ENCODE measurements around the gene MMP12.

The MMP12 gene

DNA sequence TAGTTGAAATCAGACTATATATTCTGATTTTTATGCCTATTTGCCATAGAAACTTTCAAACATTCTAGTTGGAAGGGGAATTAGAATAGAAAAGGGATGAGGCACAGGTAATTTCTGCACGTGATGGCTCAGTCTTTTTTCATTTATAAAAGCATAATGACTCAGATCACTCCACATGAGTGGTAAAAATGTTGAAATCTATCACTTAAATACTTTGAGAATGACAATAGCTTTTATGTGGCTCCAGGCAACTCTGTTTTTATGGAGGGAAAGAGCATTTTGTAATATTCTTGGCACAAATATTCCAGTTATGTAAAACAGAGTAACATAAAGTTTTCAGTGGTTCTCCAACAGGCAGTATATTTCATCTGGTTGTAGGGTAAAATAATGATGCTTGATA lies 25.5 kb downstream of the MMP12 start:
- no peak for DNase-seq

DNA sequence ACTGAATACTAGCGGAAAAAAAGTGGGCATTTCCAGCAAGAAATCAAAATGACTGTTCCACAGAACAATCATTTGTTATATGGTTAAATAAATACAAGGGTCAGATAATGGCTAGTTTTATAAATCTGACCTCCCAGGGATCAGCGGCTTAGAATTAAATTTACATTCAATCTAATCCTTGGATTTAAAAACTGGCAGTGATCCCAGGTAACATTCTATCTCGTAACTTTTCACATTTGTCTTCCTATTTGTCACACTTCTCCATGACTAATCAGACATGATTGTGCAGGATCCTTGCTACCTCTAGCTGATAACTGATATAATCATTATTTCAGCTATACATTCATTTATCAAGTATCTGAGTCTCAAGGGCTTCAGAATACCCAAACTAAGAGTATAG lies 28.5 kb downstream of the MMP12 start:
- no peak for DNase-seq

DNA sequence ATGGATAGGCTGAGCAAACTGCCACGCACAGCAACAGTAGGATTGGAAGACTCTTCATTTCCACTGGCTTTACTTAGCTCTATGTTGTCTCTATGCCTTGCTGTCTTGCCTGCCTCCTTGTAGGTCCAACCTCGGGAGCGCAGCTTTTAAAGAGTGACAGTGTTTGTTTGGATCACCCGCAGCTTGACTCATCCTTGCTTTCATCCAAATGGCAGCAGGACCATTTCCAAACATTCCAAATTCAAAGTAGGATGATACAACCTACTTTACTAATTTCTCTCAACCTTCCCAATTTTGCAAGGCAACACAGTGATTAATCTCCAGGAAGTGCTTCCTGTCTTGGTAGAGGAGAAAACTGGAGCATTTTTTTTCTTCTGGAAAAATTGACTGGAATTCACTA lies 31.3 kb downstream of the MMP12 start, which contains the start of gene MMP3:
MMP3 (minus strand) TSS at position 121 of the 400 bp plus-strand sequence; CDS start at position 58, 63 bp downstream.
- no peak for DNase-seq

DNA sequence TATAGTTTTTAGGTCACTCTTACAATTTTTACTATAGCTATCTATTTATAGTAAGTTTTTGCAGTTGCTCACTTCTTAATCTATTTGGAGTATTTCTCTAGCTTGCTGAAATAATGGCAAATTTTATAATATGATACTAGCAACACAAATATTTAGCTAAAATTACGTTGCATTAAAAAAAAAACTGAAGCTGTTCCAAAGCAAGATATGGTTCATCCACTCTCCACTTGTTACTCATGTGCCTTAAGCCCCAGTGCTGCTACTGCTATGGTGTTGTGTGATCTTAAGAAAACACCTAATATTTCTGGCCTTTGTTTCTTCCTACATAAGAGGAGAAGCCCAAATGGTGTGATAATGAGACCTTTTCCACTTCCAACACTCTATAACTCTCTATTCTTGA lies 31.9 kb downstream of the MMP12 start:
- DNase-seq = no peak

DNA sequence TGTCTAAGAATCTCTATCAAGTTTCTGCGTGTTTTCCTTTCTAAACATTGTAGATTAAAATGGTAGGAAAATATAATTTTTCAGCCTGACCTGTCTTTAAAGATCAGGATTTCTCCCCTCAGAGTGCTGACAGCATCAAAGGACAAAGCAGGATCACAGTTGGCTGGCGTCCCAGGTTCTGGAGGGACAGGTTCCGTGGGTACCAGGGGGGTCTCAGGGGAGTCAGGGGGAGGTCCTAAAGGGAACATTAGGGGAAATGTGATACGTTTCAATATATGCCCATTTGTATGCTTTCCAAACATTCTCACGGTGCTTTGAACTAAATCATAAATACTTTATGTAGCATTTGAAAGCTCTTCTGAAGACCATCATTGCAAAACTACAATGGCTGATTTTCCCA lies 34.8 kb downstream of the MMP12 start:
- no peak for DNase-seq

DNA sequence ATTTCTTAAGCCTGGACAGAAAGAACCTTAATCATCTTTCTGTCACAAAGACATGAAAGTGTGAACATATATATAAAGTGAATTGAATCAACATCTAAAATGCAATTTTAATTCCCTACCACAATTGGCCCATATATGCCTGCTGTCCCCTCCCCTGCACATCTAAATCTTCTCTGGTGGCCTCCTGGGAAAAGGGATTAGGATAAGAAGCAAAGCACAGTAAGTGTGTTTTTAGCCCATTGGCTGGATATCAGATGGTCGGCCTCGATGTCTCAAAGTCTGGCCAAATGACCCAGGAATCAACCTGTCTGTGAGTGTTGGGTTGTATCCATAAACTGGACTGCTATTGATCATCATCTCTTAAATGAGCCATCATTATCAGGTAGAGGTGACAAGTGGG lies 37.1 kb downstream of the MMP12 start:
- no peak for DNase-seq

DNA sequence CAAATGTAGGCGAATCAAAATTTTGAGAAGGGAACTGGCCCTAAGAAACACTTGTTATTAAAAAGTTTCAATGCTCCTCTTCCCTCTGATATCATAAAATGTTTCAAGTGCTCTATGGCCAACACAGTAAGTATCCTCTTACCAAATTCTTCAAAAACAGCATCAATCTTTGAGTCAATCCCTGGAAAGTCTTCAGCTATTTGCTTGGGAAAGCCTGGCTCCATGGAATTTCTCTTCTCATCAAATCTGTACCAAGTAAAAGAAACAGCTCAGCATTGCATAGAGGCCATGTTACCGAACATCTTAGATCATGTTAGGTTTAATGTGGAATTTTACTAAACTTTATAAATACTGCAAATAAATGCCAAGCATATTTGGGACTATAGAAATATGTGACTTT lies 37.6 kb downstream of the MMP12 start:
- DNase-seq = no peak

DNA sequence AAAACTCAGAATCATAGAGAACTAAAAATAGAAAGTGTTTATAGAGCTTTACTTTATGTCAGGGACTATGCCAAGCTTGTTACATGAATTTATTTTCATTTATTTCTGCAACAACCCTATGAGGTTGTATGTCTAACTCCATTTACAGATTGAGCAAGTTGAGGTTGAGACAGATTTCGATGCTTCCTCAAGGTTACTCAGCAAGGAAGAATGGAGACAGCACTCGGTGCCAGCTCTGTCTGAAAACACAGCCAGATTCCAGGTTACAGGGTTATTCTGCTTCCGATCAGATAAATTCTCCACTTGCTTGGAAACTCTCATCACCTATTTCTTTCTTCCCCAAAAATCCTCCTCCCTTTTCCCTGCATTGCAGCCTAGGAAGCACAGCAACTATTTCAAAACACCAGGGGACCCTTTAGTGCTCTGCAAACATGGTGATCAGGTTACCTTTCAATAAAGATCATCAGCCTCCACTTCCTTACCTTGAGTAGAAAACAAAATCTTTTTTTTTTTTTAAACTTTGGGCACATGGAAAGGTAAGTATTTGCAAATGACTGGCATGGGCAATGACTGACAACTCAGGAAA lies 38.4 kb downstream of the MMP12 start:
- DNase-seq = no peak

DNA sequence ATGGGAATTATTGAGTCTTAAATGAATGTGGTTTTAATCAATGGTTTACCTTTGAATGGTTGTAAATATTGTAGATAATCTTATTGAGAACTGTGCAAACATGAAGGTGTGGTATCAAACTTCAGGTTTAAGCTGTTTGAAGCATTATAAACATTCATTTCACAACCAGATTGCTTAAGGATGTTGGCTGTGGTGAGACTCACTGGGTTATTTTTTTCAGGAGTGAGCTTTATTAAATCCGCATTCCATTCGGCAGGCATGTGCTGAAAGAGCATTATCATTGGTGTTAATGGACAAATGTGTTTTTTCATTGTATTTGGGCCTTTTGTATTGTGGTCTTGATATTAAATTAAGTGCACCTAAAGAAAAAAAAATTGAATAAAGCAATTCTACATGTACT lies 41.1 kb downstream of the MMP12 start:
- DNase-seq = no peak

DNA sequence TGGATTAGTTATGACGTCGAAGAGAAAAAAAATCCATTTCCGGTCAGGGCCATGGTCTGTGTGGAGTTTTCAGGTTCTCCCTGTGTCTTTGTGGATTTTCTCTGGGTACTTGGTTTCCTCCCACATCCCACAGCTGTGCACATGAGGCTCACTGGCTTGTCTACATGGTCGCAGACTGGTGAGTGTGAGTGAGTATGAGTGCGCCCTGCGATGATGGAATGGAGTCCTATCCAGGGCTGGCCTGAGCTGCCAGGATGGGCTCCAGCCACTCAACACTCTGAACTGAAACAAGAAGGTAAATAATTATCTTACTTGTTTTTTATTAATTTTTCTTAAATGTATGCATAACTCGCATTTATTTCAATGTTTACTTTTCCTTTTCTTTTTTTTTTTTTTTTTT lies 42.2 kb downstream of the MMP12 start:
- DNase-seq = no peak

DNA sequence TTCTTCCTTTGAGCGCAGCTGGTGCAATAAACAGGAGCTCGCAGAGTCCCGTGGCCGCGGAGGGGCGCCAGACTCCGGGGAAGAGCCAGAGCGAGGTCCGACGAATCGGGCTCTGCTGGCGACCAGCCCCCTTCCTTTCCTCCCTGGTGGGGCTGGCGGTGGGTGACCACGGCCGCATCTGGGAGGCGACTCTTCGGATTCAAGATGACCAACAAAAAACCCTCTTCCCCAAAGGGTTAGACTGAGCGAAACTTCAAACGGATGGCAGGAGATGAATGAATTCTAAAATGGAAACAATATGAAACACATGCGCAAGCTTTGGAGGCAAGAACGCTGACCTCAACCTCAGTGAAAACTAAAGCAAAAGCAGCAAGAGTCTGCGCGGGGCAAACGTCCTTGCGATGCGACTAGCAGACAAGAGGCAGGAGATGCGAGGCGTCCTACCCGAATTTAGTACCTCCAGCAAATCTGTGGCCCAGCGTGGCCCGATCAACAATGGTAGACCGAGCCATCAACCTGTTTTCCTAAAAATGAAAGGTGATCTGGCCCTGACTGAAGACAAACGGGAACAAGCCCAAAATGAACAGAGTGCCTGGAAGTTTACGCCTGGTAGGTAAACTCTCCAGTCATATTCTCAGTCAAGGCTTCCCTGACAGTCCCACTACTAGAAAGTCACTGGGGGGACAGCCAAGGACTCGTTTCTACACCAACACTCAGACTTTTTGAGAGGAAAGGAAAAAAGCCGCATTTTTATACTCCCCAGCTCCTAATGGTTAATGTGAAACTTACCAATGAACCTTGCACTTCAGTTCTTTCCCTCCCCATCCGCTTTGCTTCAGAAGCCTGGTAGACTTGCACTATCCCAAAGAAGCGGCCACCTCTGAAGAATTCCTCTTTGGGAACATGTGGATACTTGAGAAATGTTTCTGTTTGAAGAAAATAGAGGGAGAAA lies 43.0 kb downstream of the MMP12 start:
- no peak for DNase-seq

DNA sequence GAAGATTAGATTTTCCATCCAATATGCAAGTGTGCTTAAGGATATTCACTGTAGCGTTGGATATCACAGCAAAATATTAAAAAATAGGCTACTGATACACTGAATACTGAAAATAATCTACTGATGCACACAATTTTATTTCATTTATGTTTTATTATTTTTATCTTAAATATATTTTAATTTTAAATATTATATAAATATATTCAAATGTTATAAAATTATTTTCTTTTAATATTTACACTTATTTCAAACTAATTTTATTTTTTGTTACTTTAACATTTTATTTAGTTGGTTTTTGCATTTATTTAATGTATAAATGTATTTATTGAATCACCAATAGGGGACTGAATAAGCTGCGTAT lies 43.7 kb downstream of the MMP12 start:
- DNase-seq = no peak

DNA sequence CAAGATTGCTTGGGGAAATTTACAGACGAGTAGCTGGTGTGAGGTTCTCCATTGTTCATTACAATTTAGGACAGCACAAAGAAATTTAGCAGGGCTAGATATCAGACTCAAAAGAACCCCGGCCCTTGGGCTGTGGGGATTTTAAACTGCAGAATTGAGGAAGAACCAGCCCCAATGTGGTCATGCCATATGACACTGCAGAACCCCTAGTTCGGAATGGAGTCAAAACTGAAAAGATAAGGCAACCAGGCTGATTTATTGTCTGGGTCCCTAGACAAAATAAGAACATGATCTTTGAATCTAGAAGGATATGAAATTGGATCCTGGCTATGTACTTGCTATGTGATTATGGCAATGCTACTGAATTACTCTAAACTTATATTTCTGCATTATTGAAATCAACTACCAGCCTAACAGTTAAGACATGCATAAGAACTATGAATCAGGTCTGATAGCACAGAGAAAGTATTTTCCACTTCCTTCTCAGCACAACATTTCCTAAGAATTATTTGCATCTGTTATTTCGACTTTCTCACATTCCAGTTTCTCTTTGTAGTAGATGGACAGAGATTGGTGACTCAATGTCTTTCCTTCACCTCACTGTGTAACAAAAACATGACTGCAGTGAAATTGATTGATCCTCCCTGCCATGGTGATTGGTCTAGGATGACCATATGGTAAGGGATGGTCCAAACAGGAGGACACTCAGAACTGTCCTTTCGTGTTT lies 44.6 kb downstream of the MMP12 start:
- no peak for DNase-seq

DNA sequence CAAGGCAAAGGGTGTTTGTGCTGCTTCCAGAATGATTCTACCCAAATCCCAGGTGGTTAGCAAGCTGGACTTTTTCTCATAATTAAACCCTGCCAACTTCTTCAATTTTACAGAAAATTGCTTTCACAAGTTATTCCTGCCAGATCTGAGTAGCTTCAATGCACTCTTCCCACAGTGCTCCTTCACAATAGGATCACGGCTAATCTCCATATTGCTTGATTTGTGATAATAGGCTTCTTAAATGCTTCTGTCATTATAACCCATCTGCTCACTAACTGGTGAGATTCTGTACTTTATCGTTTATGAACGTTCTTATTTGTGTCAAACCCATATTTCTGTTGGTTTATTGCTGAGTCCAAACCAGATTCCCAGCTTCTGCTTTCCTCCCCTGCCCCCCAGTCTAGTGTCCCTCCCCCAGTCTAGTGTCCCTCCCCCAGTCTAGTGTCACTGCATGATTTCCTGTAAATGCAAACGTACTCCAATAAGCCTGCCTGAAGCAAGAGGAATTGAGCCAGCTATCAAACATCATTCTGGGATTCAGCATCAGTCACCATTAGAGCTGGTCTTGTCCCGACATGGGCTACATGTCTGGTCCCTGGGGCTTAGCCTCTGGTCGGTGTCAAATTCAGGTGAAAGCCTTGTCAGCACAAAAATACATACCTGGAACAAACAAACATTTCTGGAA lies 45.3 kb downstream of the MMP12 start:
- DNase-seq = no peak

DNA sequence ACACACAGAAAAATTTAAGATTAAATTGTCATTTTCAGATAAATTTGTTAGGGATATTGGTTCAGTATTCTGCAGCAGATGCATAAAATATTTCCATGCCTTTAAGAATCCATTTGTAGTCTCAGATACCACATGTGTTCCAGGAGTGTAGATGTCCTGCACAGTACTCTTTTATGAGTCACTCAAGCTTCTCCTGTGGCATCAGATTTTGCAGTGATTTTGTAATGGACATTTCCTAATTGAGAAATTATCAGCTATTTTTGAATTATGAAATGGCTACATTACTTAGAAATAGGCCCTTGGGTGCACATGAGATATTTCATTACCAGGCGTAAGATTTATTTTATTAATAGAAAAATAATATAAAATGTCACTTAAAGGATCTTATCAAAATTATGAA lies 50.2 kb downstream of the MMP12 start:
- DNase-seq = no peak

DNA sequence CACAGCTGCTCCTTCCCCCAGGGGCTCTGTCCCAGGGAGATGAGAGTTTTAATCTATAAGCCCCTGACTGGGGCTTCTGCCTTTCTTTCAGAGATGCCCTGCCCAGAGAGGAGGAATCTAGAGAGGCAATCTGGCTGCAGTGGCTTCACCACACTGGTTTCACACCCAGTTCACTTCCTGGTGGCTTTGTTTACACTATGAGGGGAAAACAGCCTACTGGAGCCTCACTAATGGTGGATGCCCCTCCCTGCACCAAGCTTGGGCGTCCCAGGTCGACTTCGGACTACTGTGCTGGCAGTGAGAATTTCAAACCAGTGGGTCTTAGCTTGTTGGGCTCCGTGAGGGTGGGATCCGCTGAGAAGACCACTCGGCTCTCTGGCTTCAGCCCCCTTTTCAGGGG lies 55.3 kb downstream of the MMP12 start:
- DNase-seq = no peak

DNA sequence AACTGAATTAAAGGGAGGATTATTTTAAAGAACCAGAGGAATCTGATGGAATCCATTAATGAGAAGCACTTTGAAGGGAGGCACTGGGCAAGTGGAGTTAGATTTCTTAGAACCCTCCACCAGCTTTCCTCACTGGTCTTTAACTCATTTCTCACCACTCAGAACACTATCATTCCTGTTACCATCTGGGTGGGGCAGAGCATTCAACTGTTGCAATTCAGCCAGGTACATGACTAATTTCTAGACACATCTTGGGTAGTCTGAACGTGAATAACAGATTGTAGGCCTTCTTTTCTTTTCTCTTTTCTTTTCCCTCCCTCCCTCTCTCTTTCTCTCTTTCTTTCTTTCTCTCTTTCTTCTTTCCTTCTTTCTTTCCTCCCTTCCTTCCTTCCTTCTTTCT lies 61.3 kb downstream of the MMP12 start:
- no peak for DNase-seq

Data from bone marrow (tissue), 2 donors.